GM12878 (cell line): ENCODE data around the gene PLVAP. TPM values are rescaled to one million over a fixed set of nuclear protein-coding genes. Genes with fewer than 3 reads are reported as not detected.

Experiments
- ATAC-seq: fragments of 200-7000 bp; cut with Tn5 transposase; 3 replicates; pipeline ENCODE4 v1.9.1; 2020; ENCODE audit warnings: mild to moderate bottlenecking, moderate library complexity
- BruUV-seq: library from RNA; stranded (reverse); fragments of 400-500 nt; replicated peaks from 2 replicates; lab custom pipeline; 2021; lab: Mats Ljungman, UMichigan
- CTCF ChIA-PET: fragments of 300-600 bp; sonication (Branson Sonifier 250); formaldehyde crosslinking; extraction: SDS; loops from one replicate; lab custom pipeline; 2021; ENCODE audit warnings: inconsistent platforms; lab: Yijun Ruan, JAX
- POLR2A ChIA-PET: fragments of 350-600 bp; formaldehyde crosslinking; extraction: SDS; loops from one replicate; lab custom pipeline; 2021; ENCODE audit warnings: inconsistent platforms; lab: Charles Lee
- RAD21 ChIA-PET: fragments of 300-600 bp; sonication (Branson Sonifier 250); formaldehyde crosslinking; loops from one replicate; lab custom pipeline; 2023; ENCODE audit warnings: antibody characterized with exemption; ENCODE audit not compliant: unreplicated experiment; lab: Charles Lee
- SMC1A ChIA-PET: fragments of 300-600 bp; sonication (Branson Sonifier 250); formaldehyde crosslinking; loops from one replicate; lab custom pipeline; 2023; ENCODE audit not compliant: unreplicated experiment, uncharacterized antibody; lab: Charles Lee
- DNase-seq: peaks from one replicate; pipeline ENCODE4 v3.0.0-alpha.2; 2011; ENCODE audit warnings: low read depth, low spot score
- FAIRE-seq: peaks from 3 replicates; lab custom pipeline; 2011; peaks lifted over from hg19 to GRCh38; lab: Jason Lieb, UNC
- H2AFZ ChIP-seq: 2 replicates; pipeline ENCODE4 v1.6.0; 2011; ENCODE audit warnings: low read depth, low read length, control low read depth; ENCODE audit not compliant: control insufficient read depth
- H3K27ac ChIP-seq: 2 replicates; pipeline ENCODE4 v1.5.1; 2011; ENCODE audit warnings: control low read depth; ENCODE audit not compliant: control insufficient read depth, insufficient read depth
- H3K27me3 ChIP-seq, 2 experiments: replicated peaks in 1 of 2; 2 replicates each; pipeline versions ENCODE4 v1.6.0 to v1.6.1; 2011; ENCODE audit warnings: low read length in 1 of 2; ENCODE audit not compliant: control insufficient read depth in 2 of 2, insufficient read depth in 2 of 2
- H3K36me3 ChIP-seq, 2 experiments: 2 replicates each; pipeline ENCODE4 v1.5.1; 2011; ENCODE audit warnings: low read length in 1 of 2; ENCODE audit not compliant: control insufficient read depth in 2 of 2, insufficient read depth in 2 of 2
- H3K4me1 ChIP-seq: 2 replicates; pipeline ENCODE4 v1.6.1; 2011; ENCODE audit warnings: mild to moderate bottlenecking, low read length, moderate library complexity, mixed read lengths; ENCODE audit not compliant: control insufficient read depth, insufficient read depth
- H3K4me2 ChIP-seq: 2 replicates; pipeline ENCODE4 v1.6.0; 2011; ENCODE audit warnings: control low read depth; ENCODE audit not compliant: control insufficient read depth, insufficient read depth
- H3K4me3 ChIP-seq: fragments of 200-600 bp; sonication (generic); 2 replicates; pipeline ENCODE4 v1.5.1; 2016
- H3K79me2 ChIP-seq: 2 replicates; pipeline ENCODE4 v1.6.0; 2011; ENCODE audit warnings: low read length; ENCODE audit not compliant: control insufficient read depth, insufficient read depth
- H3K9ac ChIP-seq: 2 replicates; pipeline ENCODE4 v1.8.0; 2011; ENCODE audit warnings: low read length, control low read depth, mixed read lengths; ENCODE audit not compliant: control insufficient read depth, insufficient read depth
- H3K9me3 ChIP-seq: replicated peaks from 3 replicates; pipeline ENCODE4 v1.5.1; 2011; ENCODE audit warnings: mild to moderate bottlenecking, low read length; ENCODE audit not compliant: control insufficient read depth, insufficient read depth
- H4K20me1 ChIP-seq: 2 replicates; pipeline ENCODE4 v1.6.0; 2011; ENCODE audit not compliant: control insufficient read depth, insufficient read depth
- BCL11A ChIP-seq: IDR thresholded peaks from 2 replicates; pipeline ENCODE4 v1.6.1; 2011; ENCODE audit warnings: low read depth, low read length
- CEBPB ChIP-seq, 2 experiments: fragments of 150-350 bp in 1 of 2; IDR thresholded peaks; 2 replicates each; pipeline ENCODE4 v1.6.1; 2012 to 2014; ENCODE audit warnings: low read depth in 2 of 2, low read length in 2 of 2, borderline replicate concordance in 1 of 2, inconsistent platforms in 1 of 2
- CREB1 ChIP-seq: IDR thresholded peaks from 2 replicates; pipeline ENCODE4 v1.6.1; 2012; ENCODE audit warnings: low read depth, mild to moderate bottlenecking, inconsistent platforms
- IRF4 ChIP-seq: IDR thresholded peaks from 2 replicates; pipeline ENCODE4 v1.6.1; 2011; ENCODE audit warnings: low read depth, low read length
- KLF5 ChIP-seq: fragments of 450-650 bp; IDR thresholded peaks from 2 replicates; pipeline ENCODE4 v1.6.1; 2014; ENCODE audit warnings: mild to moderate bottlenecking; ENCODE audit not compliant: partially characterized antibody
- MXI1 ChIP-seq: fragments of 150-350 bp; IDR thresholded peaks from 2 replicates; pipeline ENCODE4 v1.6.1; 2011; ENCODE audit warnings: low read depth, mild to moderate bottlenecking, inconsistent platforms, low read length, improper control_type of control experiment
- NFXL1 ChIP-seq: fragments of 450-650 bp; IDR thresholded peaks from 2 replicates; pipeline ENCODE4 v1.6.1; 2017; ENCODE audit warnings: antibody characterized with exemption, mild to moderate bottlenecking, borderline replicate concordance
- NFYA ChIP-seq: IDR thresholded peaks from 2 replicates; pipeline ENCODE4 v1.6.1; 2011; ENCODE audit warnings: low read depth, mild to moderate bottlenecking, low read length, improper control_type of control experiment, borderline replicate concordance
- NFYB ChIP-seq: IDR thresholded peaks from 2 replicates; pipeline ENCODE4 v1.6.1; 2011; ENCODE audit warnings: low read depth, mild to moderate bottlenecking, low read length, improper control_type of control experiment, moderate library complexity; ENCODE audit not compliant: insufficient read depth
- PML ChIP-seq: IDR thresholded peaks from 2 replicates; pipeline ENCODE4 v1.6.1; 2012; ENCODE audit warnings: low read length, inconsistent platforms
- POLR2A ChIP-seq: IDR thresholded peaks from 2 replicates; pipeline ENCODE4 v1.6.1; 2011; ENCODE audit warnings: low read depth, mild to moderate bottlenecking, low read length
- POU2F2 ChIP-seq: IDR thresholded peaks from 3 replicates; pipeline ENCODE4 v1.6.1; 2011; ENCODE audit warnings: low read depth, mild to moderate bottlenecking, low read length, borderline replicate concordance
- RFX5 ChIP-seq: IDR thresholded peaks from 2 replicates; pipeline ENCODE4 v1.6.1; 2011; ENCODE audit warnings: low read depth, low read length, improper control_type of control experiment
- RUNX3 ChIP-seq: IDR thresholded peaks from 2 replicates; pipeline ENCODE4 v1.6.1; 2012; ENCODE audit warnings: low read length, inconsistent platforms
- SIN3A ChIP-seq: IDR thresholded peaks from 2 replicates; pipeline ENCODE4 v1.6.1; 2012; ENCODE audit warnings: low read depth, low read length, improper control_type of control experiment
- YY1 ChIP-seq: IDR thresholded peaks from 2 replicates; pipeline ENCODE4 v1.6.1; 2011; ENCODE audit warnings: low read depth, mild to moderate bottlenecking, low read length
- ZNF384 ChIP-seq: IDR thresholded peaks from 2 replicates; pipeline ENCODE4 v1.6.1; 2012; ENCODE audit warnings: low read depth, mild to moderate bottlenecking, low read length, improper control_type of control experiment, borderline replicate concordance
- WGBS: methylation state at CpG from one replicate; pipeline ENCODE4 v1.1.6; 2016; ENCODE audit warnings: low lambda C conversion rate; ENCODE audit not compliant: insufficient replicate concordance, insufficient coverage; ENCODE audit errors: missing lambda C conversion rate; 5-methylcytosine and 5-hydroxymethylcytosine counted together
- in situ Hi-C: fragments of 300-500 bp; cut with MboI; formaldehyde crosslinking; loops from 9 replicates; pipeline ENCODE4 v1.14.3; 2018; ENCODE audit warnings: mixed read lengths
- intact Hi-C: fragments of 100-400 bp; cut with micrococcal nuclease; formaldehyde crosslinking; loops from one replicate; pipeline ENCODE4 v1.14.2; 2022; ENCODE audit not compliant: unreplicated experiment
- polyA plus RNA-seq, 11 experiments: library from polyadenylated mRNA; depleted of rRNA in 4 of 11; unstranded in 6 of 11; stranded (reverse) in 5 of 11; fragments of >200 nt; fragmentation: Nextera tagmentation in 4 of 11; fragmentation: Illumina TruSeq in 1 of 11; extraction: Ambion mirVana in 4 of 11; extraction: Trizol in 1 of 11; gene quantifications; 1 replicate in 1 of 11; 2 replicates in 10 of 11; pipeline versions ENCODE4 v1.2.1 to v1.2.3, GENCODE V29; 2011 to 2016; ENCODE audit warnings: inconsistent platforms in 2 of 11, missing spikeins in 2 of 11, low read depth in 1 of 11
- total RNA-seq, 4 experiments: library from RNA; depleted of rRNA in 3 of 4; stranded (reverse); fragments of >200 nt in 3 of 4; fragmentation: Illumina TruSeq in 1 of 4; extraction: Trizol in 1 of 4; gene quantifications; 2 replicates each; pipeline versions ENCODE4 v1.2.1 to v1.2.3, GENCODE V29; 2013 to 2021
- TF ChIP-seq, protein P1 (sequence below): IDR thresholded peaks from 2 replicates; pipeline ENCODE4 v1.6.1; 2012; ENCODE audit warnings: mild to moderate bottlenecking, low read depth, low read length
- TF ChIP-seq, protein P2 (sequence below): fragments of 150-350 bp; IDR thresholded peaks from 2 replicates; pipeline ENCODE4 v1.6.1; 2014; ENCODE audit warnings: mild to moderate bottlenecking, low read depth, low read length

PLVAP gene
- total and polyA plus RNA-seq, 10 of the 15 experiments (the other 5 are each of a cell fraction or from before 2014, with no cell fraction given) = 0.03 to 0.54 (median 0.06) TPM; not detected in 4

DNA sequence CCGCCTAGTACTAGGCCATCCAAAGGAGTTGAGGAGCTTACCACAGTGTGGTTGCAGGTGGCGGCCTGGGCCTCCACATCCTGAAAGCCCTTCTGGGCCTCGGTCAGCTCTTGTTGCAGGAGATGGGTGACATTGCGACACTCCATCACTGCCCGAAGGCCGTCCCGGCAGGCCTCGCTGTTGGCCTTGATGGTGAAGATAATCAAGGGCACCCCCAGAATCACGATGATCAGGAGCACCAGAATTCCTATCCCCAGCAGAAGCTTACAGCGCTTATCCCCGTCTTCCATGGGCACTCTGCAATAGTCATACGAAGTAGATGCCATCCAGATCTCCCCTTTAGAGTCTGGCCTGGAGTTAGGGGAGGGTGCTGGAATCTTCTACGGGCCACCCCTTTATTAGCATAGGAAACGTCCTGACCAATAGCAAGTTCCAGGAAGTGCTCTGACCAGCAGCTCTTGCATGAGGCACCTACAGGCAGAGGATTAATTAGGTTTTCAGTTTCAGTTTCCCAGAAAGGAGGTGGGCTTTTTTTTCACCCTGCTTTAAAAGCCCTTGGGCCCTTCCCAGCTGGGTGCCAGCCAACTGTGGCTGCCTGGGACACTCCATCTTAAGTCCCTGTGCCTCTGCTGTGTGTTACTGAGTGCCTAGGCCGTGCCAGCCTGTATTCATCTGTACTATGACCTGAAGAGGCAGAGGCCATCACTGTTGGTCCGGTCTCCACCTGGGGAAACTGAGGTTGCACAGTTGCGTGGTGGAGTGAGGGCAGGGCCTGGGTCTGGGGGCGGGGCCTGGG lies 28.3 kb upstream of the PLVAP start, which contains the start of gene BST2:
Gene BST2 (minus strand): TSS at position 381 of the 796 bp plus-strand sequence. CDS start 55 bp downstream, at position 326.
- CTCF ChIA-PET = interaction anchor here (0.5 to 1.9 kb wide), 11 partner anchors 13 to 736 kb away, joined by 3 to 7 read pairs (median 3); partner anchors contain the start of genes MVB12A and RPL18A
- in situ Hi-C loops (no loop called here), intact Hi-C loops (no loop called here)
- peaks cover 3% of the 10 kb centered on the region; the same call in 1 of the 2 replicates for H4K20me1 ChIP-seq
- peak within 1 kb of the TSS; percentile 83 for H3K4me3 ChIP-seq
- no peaks in the 10 kb centered on the region for H3K9me3 ChIP-seq
- FAIRE-seq = peak; percentile 96
- H3K36me3 ChIP-seq = peaks cover 11 to 18% of the 10 kb centered on the region in 2 experiments
- 1% methylated on average over 18 of the region's 18 CpGs for WGBS
- peak within 1 kb of the TSS; percentile 99 for H3K27ac ChIP-seq
- H2AFZ ChIP-seq = peak within 1 kb of the TSS; percentile 72
- H3K9ac ChIP-seq = peak within 1 kb of the TSS; percentile 95
- H3K79me2 ChIP-seq = peaks cover 78% of the 10 kb centered on the region
- H3K27me3 ChIP-seq = no peaks in the 10 kb centered on the region
- SMC1A ChIA-PET = interaction anchor here (0.5 to 3.1 kb wide), 4 partner anchors 13 to 146 kb away, joined by 3 to 26 read pairs (median 5); partner anchors contain the start of gene MVB12A
- DNase-seq = peak; percentile 87
- H3K4me2 ChIP-seq = peak within 1 kb of the TSS; percentile 82
- H3K4me1 ChIP-seq = peaks cover 6% of the 10 kb centered on the region
- POLR2A ChIA-PET = interaction anchor here (0.5 to 3.6 kb wide), 11 partner anchors 12 to 874 kb away, joined by 3 to 46 read pairs (median 3); partner anchors contain the start of genes ABHD8, DDA1, MRPL34 and MVB12A
- RAD21 ChIA-PET = interaction anchor here (0.9 to 2.9 kb wide), 5 partner anchors 14 to 96 kb away, joined by 3 to 21 read pairs (median 4); partner anchors contain the start of genes DDA1 and MVB12A
- ATAC-seq = peak; percentile 92
- BruUV-seq = no TSS peak
- TF ChIP-seq ZNF384 (peak; percentile 64), BCL11A (no peak; the same call in 1 of the 2 replicates), NFYB (peak; percentile 88), SIN3A (peak; percentile 24; the same call in 1 of the 2 replicates), POLR2A (peak; percentile 82), CEBPB (IDR thresholded peaks at IDR 0.05; ENCODE audit: borderline replicate concordance in 1 of 2, low read depth in 2 of 2, low read length in 2 of 2) (peak in 1 of 2 experiments; percentile 66; a peak in 1 of 4 replicates), NFXL1 (no peak), IRF4 (peak; percentile 38; the same call in 1 of the 2 replicates), PML (peak; percentile 79; the same call in 1 of the 2 replicates), NFYA (no peak), MXI1 (peak; percentile 70; the same call in 1 of the 2 replicates), KLF5 (peak; percentile 5), POU2F2 (peak; percentile 39; the same call in 1 of the 3 replicates), CREB1 (peak; percentile 4; the same call in 1 of the 2 replicates), RUNX3 (peak; percentile 74), RFX5 (peak; percentile 32; the same call in 1 of the 2 replicates), YY1 (peak; percentile 36; the same call in 1 of the 2 replicates)
- TF ChIP-seq, protein P1, sequence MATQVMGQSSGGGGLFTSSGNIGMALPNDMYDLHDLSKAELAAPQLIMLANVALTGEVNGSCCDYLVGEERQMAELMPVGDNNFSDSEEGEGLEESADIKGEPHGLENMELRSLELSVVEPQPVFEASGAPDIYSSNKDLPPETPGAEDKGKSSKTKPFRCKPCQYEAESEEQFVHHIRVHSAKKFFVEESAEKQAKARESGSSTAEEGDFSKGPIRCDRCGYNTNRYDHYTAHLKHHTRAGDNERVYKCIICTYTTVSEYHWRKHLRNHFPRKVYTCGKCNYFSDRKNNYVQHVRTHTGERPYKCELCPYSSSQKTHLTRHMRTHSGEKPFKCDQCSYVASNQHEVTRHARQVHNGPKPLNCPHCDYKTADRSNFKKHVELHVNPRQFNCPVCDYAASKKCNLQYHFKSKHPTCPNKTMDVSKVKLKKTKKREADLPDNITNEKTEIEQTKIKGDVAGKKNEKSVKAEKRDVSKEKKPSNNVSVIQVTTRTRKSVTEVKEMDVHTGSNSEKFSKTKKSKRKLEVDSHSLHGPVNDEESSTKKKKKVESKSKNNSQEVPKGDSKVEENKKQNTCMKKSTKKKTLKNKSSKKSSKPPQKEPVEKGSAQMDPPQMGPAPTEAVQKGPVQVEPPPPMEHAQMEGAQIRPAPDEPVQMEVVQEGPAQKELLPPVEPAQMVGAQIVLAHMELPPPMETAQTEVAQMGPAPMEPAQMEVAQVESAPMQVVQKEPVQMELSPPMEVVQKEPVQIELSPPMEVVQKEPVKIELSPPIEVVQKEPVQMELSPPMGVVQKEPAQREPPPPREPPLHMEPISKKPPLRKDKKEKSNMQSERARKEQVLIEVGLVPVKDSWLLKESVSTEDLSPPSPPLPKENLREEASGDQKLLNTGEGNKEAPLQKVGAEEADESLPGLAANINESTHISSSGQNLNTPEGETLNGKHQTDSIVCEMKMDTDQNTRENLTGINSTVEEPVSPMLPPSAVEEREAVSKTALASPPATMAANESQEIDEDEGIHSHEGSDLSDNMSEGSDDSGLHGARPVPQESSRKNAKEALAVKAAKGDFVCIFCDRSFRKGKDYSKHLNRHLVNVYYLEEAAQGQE = no peak
- TF ChIP-seq, protein P2, sequence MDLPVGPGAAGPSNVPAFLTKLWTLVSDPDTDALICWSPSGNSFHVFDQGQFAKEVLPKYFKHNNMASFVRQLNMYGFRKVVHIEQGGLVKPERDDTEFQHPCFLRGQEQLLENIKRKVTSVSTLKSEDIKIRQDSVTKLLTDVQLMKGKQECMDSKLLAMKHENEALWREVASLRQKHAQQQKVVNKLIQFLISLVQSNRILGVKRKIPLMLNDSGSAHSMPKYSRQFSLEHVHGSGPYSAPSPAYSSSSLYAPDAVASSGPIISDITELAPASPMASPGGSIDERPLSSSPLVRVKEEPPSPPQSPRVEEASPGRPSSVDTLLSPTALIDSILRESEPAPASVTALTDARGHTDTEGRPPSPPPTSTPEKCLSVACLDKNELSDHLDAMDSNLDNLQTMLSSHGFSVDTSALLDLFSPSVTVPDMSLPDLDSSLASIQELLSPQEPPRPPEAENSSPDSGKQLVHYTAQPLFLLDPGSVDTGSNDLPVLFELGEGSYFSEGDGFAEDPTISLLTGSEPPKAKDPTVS = peak; percentile 96
